HG03575 (cell line): Measurements from ENCODE around the gene CFAP43.

ENCODE experiments used
- ATAC-seq: cut with Tn5 transposase; IDR thresholded peaks from one replicate; pipeline ENCODE4 v1.9.1; 2021; ENCODE audit not compliant: unreplicated experiment, insufficient number of reproducible peaks, low FRiP score; ENCODE audit errors: extremely low read depth

Gene CFAP43

GRCh38 chr10:104104926-104105325, 127.2 kb downstream of the CFAP43 start:
- ATAC-seq = no peak

GRCh38 chr10:104104418-104104817, 127.7 kb downstream of the CFAP43 start:
- no peak for ATAC-seq

- ATAC-seq = no peak
These were observed 128.2 kb downstream of the CFAP43 start for GRCh38 chr10:104103956-104104355.

- no peak for ATAC-seq
These were observed 130.3 kb downstream of the CFAP43 start for GRCh38 chr10:104101902-104102301.

GRCh38 chr10:104100795-104101194, 131.4 kb downstream of the CFAP43 start:
- no peak for ATAC-seq

- ATAC-seq = no peak
These were observed 132.2 kb downstream of the CFAP43 start for GRCh38 chr10:104099941-104100340.

GRCh38 chr10:104099269-104099668, 132.9 kb downstream of the CFAP43 start:
- ATAC-seq = no peak

- ATAC-seq = no peak
These were observed 133.7 kb downstream of the CFAP43 start for GRCh38 chr10:104098358-104098925.

- ATAC-seq = no peak
These were observed 135.5 kb downstream of the CFAP43 start for GRCh38 chr10:104096692-104097091.

- ATAC-seq = no peak
These were observed 139.4 kb downstream of the CFAP43 start for GRCh38 chr10:104092749-104093148.

- no peak for ATAC-seq
These were observed 141.6 kb downstream of the CFAP43 start for GRCh38 chr10:104090611-104091010.

GRCh38 chr10:104089621-104090020, 142.5 kb downstream of the CFAP43 start:
- no peak for ATAC-seq

- no peak for ATAC-seq
These were observed 143.9 kb downstream of the CFAP43 start for GRCh38 chr10:104088239-104088638.

- ATAC-seq = no peak
These were observed 146.3 kb downstream of the CFAP43 start, which contains the start of gene COL17A1 for GRCh38 chr10:104085801-104086400. TSS of gene COL17A1 (minus strand) at chr10:104085880. CDS start at chr10:104080673, 5,207 bp downstream.

- no peak for ATAC-seq
These were observed 147.6 kb downstream of the CFAP43 start for GRCh38 chr10:104084482-104085142.

- ATAC-seq = no peak
These were observed 150.2 kb downstream of the CFAP43 start for GRCh38 chr10:104081998-104082397.

- ATAC-seq = no peak
These were observed 151.4 kb downstream of the CFAP43 start for GRCh38 chr10:104080762-104081161.
